Stimulated activated CD8-positive, alpha-beta memory T cell treated with anti-CD3 and anti-CD28 coated beads, Interleukin-12 subunit alpha, Interleukin-12 subunit beta, amount 100 ng/mL, for 24 hours (primary cell): ENCODE measurements around the gene GPR101.
"Not testable (repeated sequence)": the region's sequence is repeated elsewhere in the genome, so short reads cannot be mapped to it uniquely, and the experiment has no call there.

Experiments
- DNase-seq: peaks from one replicate; pipeline ENCODE4 v3.0.0-alpha.2; 2020; ENCODE audit errors: extremely low read depth

The GPR101 gene

DNA sequence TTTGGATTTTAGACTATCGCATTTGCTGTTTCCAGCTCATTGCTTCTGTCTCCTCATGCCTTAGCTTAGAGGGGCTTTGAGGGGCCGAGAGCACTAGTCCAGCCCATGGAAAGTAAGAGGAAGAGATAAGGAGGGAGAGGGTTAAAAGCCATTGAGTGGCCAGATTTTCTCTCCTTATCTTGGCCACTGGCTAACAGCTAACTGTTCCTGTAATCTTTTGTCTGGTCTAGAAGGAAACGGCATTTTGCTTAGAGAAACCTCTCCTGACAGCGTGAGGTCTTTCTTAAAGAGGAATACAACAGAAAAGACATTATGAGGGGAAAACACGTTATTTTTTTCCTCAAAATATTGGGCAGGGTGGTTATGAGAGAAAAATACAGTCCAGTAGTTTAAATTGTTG is 7.9 kb downstream of the GPR101 start:
- no peak for DNase-seq

DNA sequence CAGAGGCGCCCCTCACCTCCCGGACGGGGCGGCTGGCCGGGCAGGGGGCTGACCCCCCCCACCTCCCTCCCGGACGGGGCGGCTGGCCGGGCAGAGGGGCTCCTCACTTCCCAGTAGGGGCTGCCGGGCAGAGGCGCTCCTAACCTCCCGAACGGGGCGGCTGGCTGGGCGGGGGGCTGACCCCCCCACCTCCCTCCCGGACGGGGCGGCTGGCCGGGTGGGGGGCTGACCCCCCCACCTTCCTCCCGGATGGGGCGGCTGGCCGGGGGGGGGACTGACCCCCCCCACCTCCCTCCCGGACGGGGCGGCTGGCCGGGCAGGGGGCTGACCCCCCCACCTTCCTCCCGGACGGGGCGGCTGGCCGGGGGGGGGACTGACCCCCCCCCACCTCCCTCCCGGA is 33.6 kb downstream of the GPR101 start:
- not testable (repeated sequence) for DNase-seq

DNA sequence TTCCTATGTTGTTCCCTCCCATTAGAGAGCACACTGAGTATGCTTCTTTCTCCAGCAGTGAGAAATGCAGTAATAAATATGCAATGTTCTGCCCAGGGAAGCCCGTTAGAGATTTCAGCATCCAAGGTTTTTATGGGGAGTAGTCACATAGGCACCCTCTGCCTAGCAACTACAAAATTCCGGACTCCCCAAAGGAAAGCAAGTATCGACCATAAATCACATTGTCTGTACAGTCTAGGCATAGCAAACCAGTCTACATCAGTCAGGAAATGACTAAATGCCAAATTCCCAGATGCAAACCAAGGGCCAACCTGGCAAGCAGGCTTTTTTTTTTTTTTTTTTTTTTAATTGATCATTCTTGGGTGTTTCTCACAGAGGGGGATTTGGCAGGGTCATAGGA is 34.8 kb downstream of the GPR101 start:
- no peak for DNase-seq
